Embryonic facial prominence (tissue), 1 donor: ENCODE data around the gene SLC27A3.
"Not testable (repeated sequence)": the region's sequence is repeated elsewhere in the genome, so short reads cannot be mapped to it uniquely, and the experiment has no call there.

Experiments used
- DNase-seq: peaks from one replicate; pipeline ENCODE4 v3.0.0-alpha.2; 2016; ENCODE audit errors: extremely low spot score

Gene SLC27A3

DNA sequence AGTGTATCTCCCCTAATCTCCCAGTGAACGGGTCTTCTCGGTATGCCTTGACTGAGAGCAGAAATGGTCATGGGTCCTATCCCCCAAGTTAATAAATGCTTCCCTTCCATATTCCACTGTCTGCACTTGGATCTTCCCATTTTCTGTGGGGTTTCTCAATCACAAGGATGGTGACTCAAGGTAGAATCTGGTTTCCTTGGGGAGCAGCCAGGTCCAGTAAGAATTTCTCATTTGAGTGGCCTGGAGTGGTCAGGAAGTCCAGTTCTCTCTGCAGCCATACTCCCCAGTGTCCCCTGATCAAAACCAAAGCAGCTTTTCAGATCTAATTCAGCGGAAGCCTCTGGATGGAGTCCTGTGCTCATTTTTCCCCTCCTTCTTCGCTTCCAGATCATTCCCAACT lies 14.8 kb upstream of the SLC27A3 start:
- no peak for DNase-seq

DNA sequence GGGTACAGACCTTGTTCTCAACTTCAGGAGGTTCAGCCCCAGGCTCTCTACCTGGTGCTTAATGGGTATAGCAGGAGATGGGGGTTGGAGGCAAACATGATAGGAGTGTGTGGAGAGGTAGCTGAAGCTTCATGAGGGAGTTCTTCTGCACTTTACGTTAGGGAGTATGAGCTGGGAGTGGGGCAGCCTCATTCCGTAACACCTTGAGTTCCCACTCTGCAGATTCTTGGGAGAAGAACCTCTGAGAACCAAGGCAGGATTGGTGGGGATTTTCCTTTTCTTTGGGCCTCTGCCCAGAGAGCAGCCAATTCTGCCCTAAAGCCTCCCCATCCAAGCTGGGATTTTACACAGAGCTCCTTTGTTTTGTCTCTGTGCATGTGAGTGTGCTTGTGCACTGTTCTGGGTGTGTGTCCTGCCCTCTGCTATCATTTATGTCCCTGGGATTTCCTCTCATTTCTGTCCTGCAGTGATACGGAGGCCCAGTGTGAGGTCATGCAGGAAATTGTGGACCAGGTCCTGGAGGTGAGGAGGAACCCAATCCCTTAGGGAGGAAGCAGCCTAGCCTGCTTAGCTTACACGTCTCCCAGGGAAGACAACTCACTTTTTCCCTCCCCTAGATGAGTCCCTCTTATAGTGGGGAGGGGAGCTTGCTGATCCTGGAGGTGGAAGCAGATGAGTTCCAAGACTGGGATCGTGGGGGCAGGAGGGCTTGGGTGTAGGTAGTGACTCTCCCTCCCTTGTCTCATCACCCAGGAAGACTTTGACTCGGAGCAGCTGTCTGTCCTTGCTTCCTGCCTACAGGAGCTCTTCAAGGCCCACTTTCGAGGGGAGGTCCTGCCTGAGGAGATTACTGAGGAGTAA lies 11.6 kb upstream of the SLC27A3 start:
- no peak for DNase-seq

DNA sequence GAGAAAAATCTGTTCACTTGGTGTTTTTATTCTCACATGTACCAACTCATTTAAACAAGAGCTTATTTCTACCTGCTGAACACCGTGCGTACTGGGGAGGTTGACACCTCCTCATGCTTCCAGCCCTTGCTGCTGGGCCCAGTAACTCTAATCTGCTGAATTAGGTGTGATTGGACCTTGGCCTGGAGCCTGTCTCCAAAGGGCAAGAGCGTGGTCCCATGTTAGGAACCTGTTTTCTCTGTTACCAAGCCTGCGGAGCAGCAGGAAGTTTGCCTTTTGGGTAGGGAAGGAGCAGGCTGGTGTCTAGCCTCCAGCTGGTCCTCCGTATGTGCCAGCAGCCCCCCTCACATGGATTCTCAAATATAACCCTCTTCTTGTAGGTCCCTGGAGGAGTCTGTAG lies 10.9 kb upstream of the SLC27A3 start:
- no peak for DNase-seq

DNA sequence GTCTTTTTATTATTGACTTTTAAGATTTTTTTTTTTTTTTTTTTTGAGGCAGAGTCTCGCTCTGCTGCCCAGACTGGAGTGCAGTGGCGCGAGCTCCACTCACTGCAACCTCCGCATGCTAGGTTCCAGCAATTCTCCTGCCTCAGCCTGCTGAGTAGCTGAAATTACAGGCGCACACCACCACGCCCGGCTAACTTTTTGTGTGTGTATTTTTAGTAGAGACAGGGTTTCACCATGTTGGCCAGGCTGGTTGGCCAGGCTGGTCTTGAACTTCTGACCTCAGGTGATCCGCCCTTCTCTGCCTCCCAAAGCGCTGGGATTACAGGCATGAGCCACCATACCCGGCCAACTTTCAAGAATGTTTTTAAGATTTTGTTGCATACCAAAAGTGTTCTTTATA lies 8.5 kb upstream of the SLC27A3 start:
- not testable (repeated sequence) for DNase-seq

DNA sequence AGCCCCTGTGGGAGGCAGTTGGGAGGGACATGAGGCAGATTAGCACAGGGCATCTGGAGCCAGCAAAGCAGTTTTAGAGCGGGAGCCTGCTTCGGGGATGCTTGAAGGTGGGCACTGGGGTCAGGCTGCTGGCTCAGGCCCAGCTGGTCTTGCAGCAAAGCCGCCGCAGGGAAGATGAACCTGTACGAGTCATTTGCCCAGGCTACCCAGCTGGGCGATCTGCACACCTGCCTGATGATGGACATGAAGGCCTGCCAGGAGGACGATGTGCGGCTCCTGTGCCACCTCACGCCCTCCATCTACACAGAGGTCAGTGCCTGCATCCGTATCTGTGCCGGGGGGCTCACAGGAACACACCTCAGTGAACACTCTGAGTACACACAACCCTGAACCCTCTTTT lies 7.7 kb upstream of the SLC27A3 start:
- no peak for DNase-seq

DNA sequence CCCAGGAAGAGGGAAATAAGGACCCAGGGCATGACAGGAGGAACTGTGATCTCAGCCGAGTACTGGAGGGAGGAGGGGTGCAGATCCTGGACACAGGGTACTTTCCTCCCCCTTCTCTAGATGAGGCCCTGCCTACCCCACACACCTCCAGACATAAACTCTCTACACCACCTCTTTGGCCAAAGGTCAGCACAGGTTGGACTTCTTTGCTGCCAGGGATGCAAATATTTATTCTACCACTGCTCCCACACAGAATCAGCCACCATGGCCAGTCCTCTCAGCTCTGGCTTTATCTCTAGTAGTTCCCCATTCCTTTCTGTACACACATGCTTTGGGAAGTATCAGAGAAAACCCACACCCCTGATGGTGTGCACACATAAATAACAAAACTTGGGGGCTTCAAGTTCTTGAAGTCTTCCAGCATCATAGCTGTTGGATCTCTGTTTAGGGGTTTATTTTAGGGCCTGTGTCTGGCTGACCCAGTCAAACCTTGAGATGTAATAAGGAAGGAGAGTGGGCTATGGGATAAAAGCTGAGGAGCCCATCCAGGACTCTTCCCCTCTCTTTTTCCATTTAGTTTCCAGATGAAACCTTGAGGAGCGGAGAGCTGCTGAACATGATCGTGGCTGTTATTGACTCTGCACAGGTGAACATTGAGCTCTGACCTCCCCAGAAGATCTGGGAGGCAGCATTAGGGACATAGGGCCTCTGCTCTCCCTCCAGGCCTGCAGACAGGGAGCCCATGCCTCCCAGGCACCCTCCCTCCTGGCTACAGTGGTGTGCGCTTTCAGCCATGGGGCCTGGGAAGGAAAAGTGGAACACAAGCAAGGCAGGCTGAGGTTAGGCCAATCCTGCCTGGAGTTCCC lies 6.7 kb upstream of the SLC27A3 start:
- no peak for DNase-seq

DNA sequence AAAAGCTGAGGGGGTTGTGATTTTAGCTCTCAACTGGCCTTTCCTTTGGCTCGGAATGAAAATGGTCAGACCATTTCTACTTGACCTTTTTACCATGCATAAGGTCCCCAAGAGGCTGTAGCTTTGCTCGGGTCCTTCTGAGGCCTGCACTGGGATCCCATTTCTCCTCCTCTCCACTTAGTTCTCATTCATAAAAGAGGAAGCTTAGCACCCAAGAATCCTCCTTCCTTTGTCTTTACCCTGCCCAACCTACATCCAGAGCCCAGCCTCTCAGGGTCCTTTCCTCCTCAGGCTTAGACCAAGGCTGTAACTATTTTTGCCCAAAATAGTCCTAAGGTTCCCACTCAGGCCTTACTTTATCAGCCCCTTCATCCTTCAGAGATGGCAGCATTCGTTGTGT lies 6.0 kb upstream of the SLC27A3 start:
- DNase-seq, result no peak

DNA sequence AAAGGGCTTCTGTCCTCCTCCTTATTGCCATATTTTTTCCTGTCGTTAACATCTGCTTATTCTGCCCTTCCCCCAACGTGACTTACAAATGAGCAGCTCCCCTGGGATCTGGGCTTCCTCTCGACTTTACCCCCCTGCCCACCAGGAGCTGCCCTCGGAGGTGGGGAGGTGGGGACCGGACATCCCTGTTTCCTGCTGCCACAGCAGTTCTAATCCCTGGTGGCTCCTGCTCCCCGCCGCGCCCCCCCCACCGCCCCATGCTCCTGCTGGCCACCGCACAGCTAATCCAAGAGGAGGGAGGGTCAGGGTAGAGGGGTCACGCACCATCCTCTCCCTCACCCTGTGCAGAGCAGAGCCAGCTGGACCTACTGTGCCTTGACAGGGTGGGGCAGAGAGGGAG lies 4.4 kb upstream of the SLC27A3 start:
- DNase-seq, result no peak

DNA sequence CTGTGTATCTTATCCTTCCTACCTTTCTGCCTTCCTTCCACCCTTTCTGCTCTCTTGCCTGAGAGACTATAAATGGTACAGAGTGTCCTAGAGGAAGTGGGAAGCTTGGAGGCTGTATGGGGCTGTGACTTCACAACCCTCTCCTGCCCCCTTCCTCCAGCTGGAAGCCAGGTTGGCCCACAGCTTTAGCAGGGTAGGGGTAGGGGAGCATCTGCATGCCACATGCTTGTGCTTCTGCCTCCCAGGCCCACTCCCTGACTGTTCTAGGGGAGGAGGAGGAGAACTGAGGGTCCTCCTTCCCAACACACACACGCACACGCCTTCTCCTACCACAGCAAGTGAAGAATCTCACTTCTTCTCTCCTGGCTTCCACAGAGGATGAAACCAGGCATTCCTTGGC lies 3.9 kb upstream of the SLC27A3 start:
- no peak for DNase-seq

DNA sequence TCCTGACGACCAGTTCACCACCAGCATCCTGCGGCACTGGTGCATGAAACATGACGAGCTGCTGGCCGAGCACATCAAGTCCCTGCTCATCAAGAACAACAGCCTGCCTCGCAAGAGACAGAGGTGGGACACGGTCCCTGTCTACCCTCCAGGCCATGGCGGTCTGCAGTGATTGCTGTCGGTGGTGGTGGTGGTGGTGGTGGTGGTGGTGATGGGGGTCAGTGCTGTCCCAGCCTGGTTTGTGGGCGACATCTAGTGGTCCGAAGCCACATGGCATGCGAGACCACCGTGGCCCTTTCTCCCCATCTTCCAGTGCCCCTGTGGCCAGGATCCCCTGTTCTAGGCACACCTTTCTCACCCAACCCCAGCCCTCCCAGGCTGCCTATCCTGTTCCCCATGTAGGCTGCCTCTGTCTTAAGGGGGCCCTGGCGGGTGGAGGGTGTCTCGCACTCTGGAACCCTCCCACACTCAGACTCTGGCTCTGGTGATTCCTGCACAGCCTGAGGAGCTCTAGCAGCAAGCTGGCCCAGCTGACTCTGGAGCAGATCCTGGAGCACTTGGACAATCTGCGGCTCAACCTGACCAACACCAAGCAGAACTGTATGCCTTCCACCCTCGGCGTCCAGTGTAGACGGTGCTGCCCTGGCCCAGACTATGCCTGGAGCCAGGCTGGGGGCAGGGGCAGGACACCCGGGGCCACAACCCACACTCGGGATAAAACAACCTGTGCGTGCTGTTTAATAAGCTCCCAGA lies 3.2 kb upstream of the SLC27A3 start:
- no peak for DNase-seq

DNA sequence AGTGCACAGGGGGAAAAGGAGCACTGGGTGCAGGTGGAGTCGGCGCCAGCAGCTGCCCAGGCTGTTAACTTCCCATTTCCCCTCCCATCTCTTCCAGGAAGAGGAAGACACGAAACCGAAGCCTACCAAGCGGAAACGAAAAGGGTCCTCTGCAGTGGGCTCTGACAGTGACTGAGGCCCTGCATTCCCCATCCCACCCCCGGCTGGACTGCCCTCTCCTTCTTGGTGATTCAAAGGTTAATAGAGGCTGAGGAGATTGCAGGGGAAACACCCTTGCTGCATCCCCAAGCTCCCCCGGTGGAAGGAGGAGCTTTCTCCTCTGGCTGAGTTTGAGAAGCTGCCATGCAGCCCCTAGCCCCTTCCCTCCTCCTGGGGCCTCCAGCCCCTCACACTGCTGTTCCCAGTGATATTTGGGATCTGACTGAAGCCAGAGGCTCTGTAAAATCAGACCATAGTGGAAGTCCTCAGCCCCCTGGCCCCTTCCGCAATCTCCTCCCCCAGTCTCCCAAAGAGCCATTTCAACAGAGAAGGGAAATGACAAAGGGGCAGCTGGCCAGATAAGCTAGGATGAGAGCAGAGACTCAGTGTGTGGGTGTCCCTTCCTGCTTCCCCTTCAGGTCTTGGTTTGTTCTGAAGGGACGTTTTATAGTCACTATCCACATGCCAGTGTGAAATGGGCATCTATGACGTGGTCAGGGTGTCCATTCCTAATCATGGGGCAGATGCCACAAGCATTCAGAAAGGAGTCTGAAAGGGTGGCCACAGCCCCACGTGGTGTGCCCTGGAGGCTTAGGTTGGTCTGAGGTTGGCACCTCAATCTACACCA lies 1.9 kb upstream of the SLC27A3 start:
- DNase-seq, result no peak

DNA sequence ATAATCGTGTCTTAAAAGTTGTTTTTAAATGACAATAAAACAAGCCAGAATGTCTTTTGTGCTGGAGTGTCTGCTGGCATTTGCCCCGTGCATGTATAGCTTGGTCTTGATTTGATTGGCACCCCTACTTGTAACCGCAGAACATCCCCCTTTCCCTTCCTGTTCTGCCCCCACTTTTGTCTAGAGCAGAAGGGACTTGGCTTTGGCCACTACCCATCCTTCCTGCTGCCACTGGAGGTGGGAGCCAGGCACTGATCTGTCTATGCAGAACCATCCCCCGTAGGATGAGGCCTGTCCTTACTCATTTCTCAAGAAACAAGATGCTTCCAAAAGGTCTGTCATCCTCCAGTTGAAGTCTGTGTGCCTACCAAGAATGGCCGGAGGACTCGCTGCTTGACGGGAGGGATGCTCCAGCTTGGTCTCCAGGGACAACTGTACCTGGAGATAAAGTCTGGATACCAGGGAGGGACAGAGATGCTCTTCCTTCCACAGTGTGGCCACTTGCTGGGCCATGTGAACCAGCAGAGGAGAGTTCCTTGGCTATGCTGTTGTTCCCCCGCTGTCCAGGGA lies 1.1 kb upstream of the SLC27A3 start:
- no peak for DNase-seq

DNA sequence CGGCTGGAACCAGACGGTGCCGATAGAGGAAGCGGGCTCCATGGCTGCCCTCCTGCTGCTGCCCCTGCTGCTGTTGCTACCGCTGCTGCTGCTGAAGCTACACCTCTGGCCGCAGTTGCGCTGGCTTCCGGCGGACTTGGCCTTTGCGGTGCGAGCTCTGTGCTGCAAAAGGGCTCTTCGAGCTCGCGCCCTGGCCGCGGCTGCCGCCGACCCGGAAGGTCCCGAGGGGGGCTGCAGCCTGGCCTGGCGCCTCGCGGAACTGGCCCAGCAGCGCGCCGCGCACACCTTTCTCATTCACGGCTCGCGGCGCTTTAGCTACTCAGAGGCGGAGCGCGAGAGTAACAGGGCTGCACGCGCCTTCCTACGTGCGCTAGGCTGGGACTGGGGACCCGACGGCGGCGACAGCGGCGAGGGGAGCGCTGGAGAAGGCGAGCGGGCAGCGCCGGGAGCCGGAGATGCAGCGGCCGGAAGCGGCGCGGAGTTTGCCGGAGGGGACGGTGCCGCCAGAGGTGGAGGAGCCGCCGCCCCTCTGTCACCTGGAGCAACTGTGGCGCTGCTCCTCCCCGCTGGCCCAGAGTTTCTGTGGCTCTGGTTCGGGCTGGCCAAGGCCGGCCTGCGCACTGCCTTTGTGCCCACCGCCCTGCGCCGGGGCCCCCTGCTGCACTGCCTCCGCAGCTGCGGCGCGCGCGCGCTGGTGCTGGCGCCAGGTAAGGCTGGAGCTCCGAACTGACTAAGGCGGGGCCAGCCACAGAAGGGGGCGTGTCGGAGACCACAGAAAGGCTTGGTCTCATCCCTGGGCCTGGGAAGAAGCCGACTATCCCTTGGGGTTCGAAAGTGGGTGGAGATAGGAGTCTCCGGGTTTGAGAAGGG lies 486 bp downstream of the SLC27A3 start:
- peak; percentile 39 for DNase-seq

DNA sequence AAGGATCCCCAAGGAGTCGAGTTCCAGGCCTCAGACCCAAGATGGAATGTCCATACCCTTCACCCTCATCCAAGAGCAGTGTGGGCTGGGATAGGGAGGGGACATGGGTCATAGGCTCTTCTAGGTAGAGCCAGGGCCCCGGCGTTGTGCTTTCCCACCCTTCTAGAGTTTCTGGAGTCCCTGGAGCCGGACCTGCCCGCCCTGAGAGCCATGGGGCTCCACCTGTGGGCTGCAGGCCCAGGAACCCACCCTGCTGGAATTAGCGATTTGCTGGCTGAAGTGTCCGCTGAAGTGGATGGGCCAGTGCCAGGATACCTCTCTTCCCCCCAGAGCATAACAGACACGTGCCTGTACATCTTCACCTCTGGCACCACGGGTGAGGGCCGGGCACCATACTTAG lies 1.1 kb downstream of the SLC27A3 start:
- no peak for DNase-seq

DNA sequence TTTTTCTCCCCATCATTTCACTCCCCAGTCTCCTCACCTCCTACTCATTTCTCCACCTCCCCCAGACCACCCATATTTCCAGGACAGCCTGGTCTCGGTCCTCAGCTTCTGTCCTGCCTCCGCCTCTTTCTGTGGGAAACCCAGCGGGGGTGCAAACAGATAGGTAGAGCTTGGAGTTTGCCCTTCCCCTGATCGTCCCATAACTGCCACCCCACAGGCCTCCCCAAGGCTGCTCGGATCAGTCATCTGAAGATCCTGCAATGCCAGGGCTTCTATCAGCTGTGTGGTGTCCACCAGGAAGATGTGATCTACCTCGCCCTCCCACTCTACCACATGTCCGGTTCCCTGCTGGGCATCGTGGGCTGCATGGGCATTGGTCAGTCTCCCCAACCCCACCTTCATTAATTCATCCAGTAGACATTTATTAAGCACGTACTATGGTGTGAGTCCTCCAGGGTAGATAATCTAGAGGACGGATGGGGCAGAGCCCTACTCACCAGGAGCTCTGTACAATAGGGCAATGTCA lies 1.7 kb downstream of the SLC27A3 start:
- DNase-seq, result no peak

DNA sequence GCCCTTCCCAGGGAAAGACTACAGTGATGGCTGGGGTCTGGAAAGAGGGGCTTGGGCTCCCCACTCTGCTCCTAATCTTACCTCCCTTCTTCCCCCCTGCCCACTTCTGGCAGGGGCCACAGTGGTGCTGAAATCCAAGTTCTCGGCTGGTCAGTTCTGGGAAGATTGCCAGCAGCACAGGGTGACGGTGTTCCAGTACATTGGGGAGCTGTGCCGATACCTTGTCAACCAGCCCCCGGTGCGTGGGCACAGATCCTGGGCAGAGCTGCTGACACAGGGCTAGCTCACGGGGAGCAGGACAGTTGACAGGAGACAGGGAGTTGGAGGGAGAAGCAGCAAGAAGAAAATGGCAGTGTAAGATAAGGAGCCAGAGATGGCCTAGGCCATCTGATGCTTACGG lies 2.4 kb downstream of the SLC27A3 start:
- DNase-seq, result no peak

DNA sequence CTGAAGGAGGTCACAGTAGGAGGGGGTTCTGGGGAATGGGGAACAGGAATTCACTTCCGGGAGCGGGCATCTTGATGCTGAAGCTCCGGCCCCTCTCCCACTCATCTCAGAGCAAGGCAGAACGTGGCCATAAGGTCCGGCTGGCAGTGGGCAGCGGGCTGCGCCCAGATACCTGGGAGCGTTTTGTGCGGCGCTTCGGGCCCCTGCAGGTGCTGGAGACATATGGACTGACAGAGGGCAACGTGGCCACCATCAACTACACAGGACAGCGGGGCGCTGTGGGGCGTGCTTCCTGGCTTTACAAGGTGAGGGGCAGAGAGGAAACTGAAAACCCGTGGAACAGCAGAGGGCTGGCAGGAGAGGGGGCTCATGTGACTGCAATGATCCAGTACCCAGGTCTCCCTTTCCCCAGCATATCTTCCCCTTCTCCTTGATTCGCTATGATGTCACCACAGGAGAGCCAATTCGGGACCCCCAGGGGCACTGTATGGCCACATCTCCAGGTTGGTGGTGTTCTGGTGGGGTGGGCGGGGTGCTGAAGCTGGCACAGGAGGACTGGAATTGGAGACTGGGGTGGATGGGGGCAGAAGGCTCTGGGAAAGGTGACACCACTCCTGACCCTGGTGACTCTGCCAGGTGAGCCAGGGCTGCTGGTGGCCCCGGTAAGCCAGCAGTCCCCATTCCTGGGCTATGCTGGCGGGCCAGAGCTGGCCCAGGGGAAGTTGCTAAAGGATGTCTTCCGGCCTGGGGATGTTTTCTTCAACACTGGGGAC lies 3.0 kb downstream of the SLC27A3 start:
- no peak for DNase-seq

DNA sequence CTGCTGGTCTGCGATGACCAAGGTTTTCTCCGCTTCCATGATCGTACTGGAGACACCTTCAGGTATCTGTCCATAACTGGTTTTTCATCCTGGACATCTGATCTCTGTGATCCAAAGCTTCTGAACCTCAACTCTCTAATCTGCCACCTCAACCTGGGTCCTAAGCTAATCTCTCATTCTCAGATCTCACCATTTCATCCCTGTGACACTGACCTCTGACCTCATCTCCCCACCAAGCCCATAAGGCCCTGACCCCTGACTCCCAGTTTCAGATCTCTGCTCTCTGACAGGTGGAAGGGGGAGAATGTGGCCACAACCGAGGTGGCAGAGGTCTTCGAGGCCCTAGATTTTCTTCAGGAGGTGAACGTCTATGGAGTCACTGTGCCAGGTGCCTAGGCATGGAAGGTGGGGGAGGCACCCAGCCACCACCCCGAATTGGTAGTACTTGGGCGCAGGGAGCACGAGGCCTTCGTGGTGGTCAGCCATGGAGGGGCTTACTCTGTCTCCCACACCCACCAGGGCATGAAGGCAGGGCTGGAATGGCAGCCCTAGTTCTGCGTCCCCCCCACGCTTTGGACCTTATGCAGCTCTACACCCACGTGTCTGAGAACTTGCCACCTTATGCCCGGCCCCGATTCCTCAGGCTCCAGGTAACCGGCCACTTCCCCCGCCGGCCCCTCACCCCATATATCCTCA lies 3.8 kb downstream of the SLC27A3 start:
- no peak for DNase-seq
